NCI-H82 treated with DMSO at 0.1 percent for 48 hours (cell line): Measurements from ENCODE around the gene TMEM222.

Source experiments
- DNase-seq: peaks from one replicate; lab custom pipeline; 2025; ENCODE audit not compliant: unreplicated experiment; lab: John Stamatoyannopoulos, UW

Gene TMEM222

DNA sequence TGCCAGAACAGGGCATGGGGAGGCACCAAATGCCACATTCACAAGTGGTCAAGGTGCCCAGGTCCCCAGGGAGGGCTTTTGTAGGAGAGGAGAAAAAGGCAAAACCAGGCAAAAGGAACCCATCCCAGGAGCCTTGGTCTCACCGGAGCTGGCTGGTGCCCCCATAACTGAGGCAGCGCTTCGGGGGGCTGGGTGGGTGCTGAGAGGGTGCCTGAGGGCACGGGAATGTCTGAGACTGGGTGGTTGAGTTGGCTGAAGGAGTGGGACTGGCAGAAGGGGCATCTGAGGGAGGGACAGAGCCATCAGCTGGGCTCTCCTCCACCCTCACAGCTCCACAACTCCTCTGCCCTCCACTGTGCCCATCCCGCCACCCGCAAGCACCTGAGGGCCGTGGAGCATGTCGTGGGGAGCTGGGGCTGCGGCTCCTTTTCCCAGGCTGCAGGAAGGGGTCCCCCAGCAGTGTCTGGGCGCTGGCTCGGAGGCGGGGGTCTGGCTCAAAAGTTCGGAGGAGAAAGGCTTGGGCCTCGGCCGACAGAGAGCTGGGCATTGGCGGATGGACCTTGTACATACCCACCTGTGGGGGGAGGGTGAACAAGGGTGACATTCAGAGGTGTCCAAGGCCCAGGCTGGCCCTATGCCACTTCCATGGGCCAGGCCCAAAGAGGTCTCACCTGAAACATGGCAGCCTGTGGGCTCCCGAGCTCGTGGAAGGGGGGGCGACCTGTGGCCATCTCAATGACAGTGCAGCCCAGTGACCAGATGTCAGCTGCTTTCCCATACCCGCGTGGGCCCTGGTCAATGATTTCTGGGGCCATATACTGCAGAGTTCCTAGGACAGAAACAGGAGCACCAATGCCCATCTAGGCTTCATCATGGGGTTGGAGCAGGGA, 36.3 kb downstream of the TMEM222 start:
- DNase-seq = no peak

- no peak for DNase-seq
Measured at GRCh38 chr1:27358928-27359313, 37.0 kb downstream of the TMEM222 start.

DNA sequence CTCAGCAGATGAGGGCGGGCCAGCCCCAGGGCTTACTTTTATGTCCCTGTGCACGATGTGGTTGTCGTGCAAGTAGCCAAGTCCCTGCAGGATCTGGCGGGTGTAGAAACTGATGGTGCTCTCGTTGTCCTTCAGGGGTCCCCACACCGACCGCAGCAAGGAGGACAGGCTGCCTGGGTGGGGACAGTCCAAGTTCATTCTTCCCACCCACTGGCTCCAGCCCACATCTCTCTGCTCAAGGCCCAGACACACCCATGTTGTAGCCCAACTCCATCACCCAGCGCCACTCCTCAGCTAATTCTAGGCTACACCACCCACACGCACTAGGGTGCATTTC, 37.8 kb downstream of the TMEM222 start:
- no peak for DNase-seq

- no peak for DNase-seq
Measured at GRCh38 chr1:27360159-27361043, 38.4 kb downstream of the TMEM222 start.

GRCh38 chr1:27361044-27361402, 39.1 kb downstream of the TMEM222 start:
- no peak for DNase-seq

DNA sequence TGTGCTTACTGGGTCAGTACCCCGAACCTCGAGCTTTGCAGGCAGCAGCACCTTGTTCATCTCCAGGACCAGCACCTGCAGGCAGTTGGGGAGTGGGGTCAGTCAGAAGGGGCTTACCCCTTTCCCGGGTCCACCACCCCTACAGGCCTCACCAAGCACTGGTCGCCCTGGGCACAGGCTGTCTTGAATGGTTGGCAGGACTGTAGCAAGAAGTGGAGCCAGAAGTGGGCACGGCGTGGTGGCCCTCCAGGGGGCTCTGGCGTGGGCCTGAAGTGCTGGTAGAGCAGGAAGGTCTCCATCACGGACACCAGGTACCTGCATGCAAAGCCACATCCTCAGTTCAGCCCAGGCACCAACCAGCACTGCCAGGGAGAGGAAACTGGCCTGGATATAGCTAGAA, 39.6 kb downstream of the TMEM222 start:
- DNase-seq = no peak

DNA sequence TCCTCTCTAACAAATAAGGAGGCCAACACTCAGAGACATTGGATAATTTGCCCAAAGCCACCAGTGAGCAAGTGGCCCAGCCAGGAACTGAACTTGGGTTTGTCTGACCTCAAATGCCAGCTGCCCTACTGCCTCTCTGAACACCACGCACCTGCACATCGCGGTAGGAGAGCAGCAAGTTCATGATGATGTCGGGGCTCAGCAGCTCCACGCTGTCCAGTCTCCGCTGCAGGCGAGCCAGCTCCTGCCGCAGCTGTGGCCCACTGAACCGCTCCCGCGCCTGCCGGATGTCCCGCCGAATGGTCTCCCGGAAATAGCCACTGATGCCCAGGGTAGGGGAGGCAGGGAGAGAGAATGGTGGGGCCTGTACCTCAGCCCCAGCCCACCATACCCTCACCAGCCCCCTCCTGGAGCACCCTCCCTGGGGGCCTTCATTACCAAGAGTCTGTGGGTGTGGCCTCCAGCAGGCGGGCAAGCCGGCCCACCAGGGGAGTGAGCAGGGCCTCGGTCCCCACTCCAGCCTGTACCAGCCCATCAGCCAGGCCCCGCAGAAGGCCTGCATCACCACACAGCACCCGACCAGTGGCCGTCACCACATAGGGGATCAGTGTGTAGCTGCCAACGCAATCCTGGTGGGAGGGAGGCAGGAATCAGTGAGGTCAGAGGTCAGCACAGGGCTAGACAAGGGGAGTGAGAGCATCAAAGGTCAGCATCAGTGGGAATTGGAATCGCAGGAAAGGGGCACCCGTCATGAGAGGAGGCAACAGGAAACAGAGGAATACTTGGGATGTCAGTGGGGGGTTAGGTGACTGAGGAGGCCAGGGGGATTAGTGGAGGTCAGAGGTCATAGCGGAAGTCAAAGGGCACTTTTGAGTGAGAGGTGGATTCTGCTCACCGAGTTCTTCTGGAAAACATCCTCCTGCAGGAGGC, 42.1 kb downstream of the TMEM222 start:
- no peak for DNase-seq

DNA sequence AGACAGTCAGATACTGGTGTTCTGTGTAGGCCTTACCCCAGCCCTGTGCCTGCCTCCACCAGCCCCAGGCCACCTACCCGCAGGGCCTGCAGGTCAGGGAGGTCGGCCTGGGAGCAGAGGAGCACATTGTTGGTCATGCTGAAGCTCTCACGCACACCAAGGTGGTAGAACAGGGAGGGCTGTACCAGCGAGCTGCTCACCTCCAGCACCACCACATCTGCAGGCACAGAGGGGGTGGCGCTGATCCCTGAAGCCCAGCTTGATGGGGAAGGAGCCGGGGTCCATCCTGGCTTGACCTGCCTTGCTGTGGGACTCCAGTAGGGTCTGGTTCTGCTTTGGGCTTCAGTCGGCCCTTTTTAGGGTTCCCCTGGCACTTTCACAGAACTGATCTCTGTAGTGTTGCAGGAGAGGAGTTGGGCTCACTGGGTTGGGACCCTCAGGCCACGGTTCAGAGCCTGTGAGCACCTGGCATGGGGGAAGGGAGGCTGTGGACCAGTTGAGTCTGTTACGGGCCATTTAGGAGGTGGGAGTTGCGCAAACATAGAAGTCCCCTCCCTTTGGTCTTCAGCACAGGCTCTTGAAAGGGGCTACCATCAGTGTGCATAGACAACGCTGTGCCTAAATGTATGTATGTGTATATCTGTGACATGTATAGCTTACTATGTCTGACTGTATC, 42.9 kb downstream of the TMEM222 start:
- DNase-seq = no peak

GRCh38 chr1:27365372-27366112, 43.6 kb downstream of the TMEM222 start:
- DNase-seq = peak; percentile 96

DNA sequence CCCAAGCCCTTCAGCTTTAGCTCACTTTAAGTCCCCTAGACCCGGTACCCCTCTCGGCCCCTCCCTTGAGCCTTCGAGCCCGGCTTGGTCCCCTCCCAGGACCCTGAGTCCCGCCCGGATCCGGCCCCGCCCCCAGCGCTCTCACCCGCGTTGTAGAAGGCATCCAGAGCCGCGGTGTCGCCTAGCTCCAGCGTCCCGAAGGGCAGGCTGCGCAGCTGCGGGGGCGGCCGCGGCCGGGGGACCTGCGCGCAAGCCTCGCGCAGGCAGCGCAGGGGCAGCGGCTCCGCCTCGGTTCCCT, 44.1 kb downstream of the TMEM222 start:
- peak; percentile 70 for DNase-seq

- DNase-seq = peak; percentile 62
Measured at GRCh38 chr1:27366411-27367159, 44.6 kb downstream of the TMEM222 start, which contains the start of gene MAP3K6. Gene MAP3K6 (minus strand): TSS chr1:27366961. CDS start chr1:27366597, 364 bp downstream.

GRCh38 chr1:27367160-27367650, 45.2 kb downstream of the TMEM222 start:
- no peak for DNase-seq

DNA sequence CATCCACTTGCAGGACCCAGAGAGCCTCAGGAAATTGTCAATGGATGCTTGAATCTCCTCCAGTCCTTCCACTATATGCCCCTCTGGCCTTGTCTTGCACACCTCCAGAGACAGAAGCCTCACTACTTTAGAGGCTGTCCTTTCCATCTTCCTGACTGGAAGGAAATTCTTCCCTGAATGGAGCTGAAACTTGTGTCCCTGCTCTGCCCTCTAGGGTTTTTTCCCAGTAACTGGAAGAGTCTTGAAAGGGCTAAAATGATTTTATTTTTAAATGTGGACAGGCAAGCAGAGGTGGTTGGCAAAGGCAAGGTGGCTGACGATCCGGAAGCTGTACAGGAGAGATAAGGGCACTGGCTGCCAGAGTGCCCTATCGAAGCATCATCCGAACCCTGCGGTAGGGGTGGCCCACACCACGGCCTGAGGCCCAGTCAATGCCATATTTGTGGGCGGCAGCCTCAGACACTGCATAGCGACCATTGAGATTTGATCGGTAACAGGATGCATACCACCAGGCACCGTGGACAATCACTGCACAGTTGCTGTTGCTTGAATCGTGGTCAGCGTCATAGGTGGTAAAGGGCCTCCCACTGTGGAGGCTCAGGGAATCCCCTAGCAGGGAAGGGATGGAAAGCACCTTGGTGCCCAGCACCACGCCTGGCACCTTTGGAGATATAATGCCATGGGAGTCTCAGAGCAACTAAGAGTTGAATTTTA, 47.1 kb downstream of the TMEM222 start:
- no peak for DNase-seq

DNA sequence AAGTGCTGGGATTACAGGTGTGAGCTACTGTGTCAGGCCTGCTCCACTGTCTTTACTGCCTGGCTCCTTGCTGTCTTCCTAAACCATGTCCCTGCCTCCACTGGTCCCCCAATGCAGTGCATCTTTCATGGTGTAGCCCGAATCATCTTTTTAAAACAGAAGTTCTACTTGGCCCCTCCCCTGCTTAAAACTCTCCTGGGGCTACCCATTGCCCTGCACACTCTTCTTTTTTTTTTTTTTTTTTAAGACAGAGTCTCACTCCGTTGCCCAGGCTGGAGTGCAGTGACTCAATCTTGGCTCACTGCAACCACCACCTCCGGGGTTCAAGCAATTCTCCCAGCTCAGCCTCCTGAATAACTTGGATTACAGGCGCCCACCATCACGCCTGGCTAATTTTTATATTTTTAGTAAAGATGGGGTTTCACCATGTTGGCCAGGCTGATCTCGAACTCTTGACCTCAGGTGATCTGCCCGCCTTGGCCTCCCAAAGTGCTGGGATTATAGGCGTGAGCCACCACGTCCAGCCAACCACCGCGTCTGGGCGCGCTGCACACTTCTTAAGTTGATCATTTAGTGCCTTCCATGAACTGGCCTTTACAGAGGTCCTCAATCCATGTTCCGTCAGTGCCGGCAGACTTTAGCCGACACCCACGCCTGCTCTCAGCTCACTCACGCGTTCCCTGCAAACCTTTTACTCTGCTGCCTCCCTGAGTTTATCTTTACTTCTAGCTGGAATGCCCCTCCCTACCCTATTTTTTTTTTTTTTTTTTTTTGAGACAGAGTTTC, 50.3 kb downstream of the TMEM222 start:
- no peak for DNase-seq

- no peak for DNase-seq
Measured at GRCh38 chr1:27372808-27373690, 51.1 kb downstream of the TMEM222 start.

- no peak for DNase-seq
Measured at GRCh38 chr1:27374362-27375086, 52.6 kb downstream of the TMEM222 start, which contains the start of gene FCN3. Gene FCN3 (minus strand): TSS chr1:27374824. CDS start chr1:27374818, 6 bp downstream.
